OCI-LY3 (cell line): ENCODE data around the gene NTN4.

ENCODE experiments used
- EZH2phosphoT487 ChIP-seq: fragments of 200-600 bp; shearing (Covaris generic); IDR thresholded peaks from 2 replicates; pipeline ENCODE4 v1.6.1; 2018; ENCODE audit warnings: antibody characterized with exemption, mixed run types, low read depth
- TF ChIP-seq, protein P1 (sequence below): fragments of 200-600, 300-600 bp; sonication (generic); IDR thresholded peaks from 2 replicates; pipeline ENCODE4 v1.5.1; 2014; ENCODE audit warnings: antibody characterized with exemption, low read length, low read depth

DNA sequence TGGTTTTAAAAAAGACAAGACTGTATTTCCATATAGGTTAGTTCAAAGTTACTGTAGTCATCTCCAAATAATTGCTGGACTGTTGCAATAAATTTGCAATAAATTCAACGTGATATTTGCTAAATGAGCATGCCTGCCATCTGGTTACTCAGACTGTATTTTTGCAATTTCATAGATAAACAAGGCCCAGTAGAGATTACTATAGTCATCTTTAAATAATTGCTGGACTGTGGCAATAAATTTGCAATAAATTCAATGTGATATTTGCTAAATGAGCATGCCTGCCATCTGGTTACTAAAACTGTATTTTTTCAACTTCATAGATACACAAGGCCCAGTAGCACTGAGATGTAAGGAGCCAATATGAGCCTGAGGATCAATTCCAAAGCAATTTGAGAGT is 5.6 kb downstream of the NTN4 start:
- TF ChIP-seq, protein P1, sequence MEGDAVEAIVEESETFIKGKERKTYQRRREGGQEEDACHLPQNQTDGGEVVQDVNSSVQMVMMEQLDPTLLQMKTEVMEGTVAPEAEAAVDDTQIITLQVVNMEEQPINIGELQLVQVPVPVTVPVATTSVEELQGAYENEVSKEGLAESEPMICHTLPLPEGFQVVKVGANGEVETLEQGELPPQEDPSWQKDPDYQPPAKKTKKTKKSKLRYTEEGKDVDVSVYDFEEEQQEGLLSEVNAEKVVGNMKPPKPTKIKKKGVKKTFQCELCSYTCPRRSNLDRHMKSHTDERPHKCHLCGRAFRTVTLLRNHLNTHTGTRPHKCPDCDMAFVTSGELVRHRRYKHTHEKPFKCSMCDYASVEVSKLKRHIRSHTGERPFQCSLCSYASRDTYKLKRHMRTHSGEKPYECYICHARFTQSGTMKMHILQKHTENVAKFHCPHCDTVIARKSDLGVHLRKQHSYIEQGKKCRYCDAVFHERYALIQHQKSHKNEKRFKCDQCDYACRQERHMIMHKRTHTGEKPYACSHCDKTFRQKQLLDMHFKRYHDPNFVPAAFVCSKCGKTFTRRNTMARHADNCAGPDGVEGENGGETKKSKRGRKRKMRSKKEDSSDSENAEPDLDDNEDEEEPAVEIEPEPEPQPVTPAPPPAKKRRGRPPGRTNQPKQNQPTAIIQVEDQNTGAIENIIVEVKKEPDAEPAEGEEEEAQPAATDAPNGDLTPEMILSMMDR = no peak
- no peak for TF ChIP-seq EZH2phosphoT487
